22Rv1 (cell line): ENCODE data around the gene MRPL45.

Experiments used
- CTCF ChIP-seq: fragments of 450-650 bp; IDR thresholded peaks from 2 replicates; pipeline ENCODE4 v1.5.1; 2017; ENCODE audit warnings: mild to moderate bottlenecking
- ZFX ChIP-seq: fragments of 450-650 bp; IDR thresholded peaks from 2 replicates; pipeline ENCODE4 v1.6.1; 2017; ENCODE audit warnings: antibody characterized with exemption, borderline replicate concordance

GRCh38 chr17:38329284-38329683 is 32.3 kb downstream of the MRPL45 start:
- TF ChIP-seq CTCF (no peak), ZFX (no peak)
